ENCODE data around the gene RHBG.

GRCh38 chr1:156347331-156347730 is 21.7 kb upstream of the RHBG start:
- TF ChIP-seq CTCF (IDR thresholded peaks at IDR 0.05) (no peak), POLR2A (IDR thresholded peaks at IDR 0.05) (no peak), POLR2AphosphoS5 (IDR thresholded peaks at IDR 0.05) (no peak)
